Activated T-cell treated with anti-CD3 and anti-CD28 coated beads, Interleukin-2, amount 50 U/mL, for 72 hours (primary cell): ENCODE results near the gene SPATA33. TPM values are rescaled to one million over a fixed set of nuclear protein-coding genes. Genes with fewer than 3 reads are reported as not detected.

Source experiments
- ATAC-seq, 2 donors: fragments of 150-1000 bp; cut with Tn5 transposase; replicated peaks in 1 of 2; 2 replicates each; pipeline ENCODE4 v1.10.0; 2021; ENCODE audit warnings: moderate library complexity in 2 of 2, mild to moderate bottlenecking in 1 of 2
- DNase-seq, 2 donors: peaks; one replicate each; pipeline ENCODE4 v3.0.0; 2021 to 2022; ENCODE audit warnings: mixed read lengths in 1 of 2
- H3K27ac Mint-ChIP-seq: one replicate; pipeline ENCODE4 v1.8.0; 2022; ENCODE audit warnings: mild to moderate bottlenecking, moderate library complexity, mixed read lengths
- H3K27me3 Mint-ChIP-seq: one replicate; pipeline ENCODE4 v1.8.0; 2022; ENCODE audit warnings: low read depth, mixed read lengths
- H3K36me3 Mint-ChIP-seq, 2 donors: one replicate each; pipeline ENCODE4 v1.8.0; 2022; ENCODE audit warnings: mixed read lengths in 2 of 2, mild to moderate bottlenecking in 1 of 2; ENCODE audit not compliant: insufficient read depth in 2 of 2
- H3K4me1 Mint-ChIP-seq: one replicate; pipeline ENCODE4 v1.8.0; 2022; ENCODE audit warnings: low read depth, mixed read lengths
- H3K4me3 Mint-ChIP-seq, 2 donors: one replicate each; pipeline ENCODE4 v1.8.0; 2022; ENCODE audit warnings: mild to moderate bottlenecking in 2 of 2, mixed read lengths in 2 of 2, moderate library complexity in 2 of 2
- H3K9me3 Mint-ChIP-seq, 2 donors: one replicate each; pipeline ENCODE4 v1.8.0; 2022; ENCODE audit warnings: mixed read lengths in 2 of 2
- total RNA-seq, 2 donors: library from RNA; stranded (reverse); gene quantifications; one replicate each; pipeline ENCODE4 v1.2.3, GENCODE V29; 2022

The SPATA33 gene
- 10 to 100 TPM in 1 of 2 donors, 1 to 10 TPM in 1; 10.0 to 12.1 TPM for total RNA-seq

GRCh38 chr16:89657442-89658220 lies at the start of gene SPATA33, which contains the start of gene CHMP1A:
TSS of gene SPATA33 (plus strand) at chr16:89657836. CDS start at chr16:89657912, 76 bp downstream.
TSS of gene CHMP1A (minus strand) at chr16:89657708. CDS start at chr16:89657588, 120 bp downstream.
- Mint-ChIP-seq H3K9me3 (no peaks in the 10 kb centered on the region), H3K27ac (peak within 1 kb of the TSS; percentile 80), H3K4me1 (peaks cover 40% of the 10 kb centered on the region), H3K27me3 (no peaks in the 10 kb centered on the region), H3K4me3 (peak within 1 kb of the TSS; percentile 91 to 96), H3K36me3 (peaks cover 3 to 9% of the 10 kb centered on the region in 2 donors)
- peak; percentile 94 to 97 for DNase-seq
- ATAC-seq: peak; percentile 95

DNA sequence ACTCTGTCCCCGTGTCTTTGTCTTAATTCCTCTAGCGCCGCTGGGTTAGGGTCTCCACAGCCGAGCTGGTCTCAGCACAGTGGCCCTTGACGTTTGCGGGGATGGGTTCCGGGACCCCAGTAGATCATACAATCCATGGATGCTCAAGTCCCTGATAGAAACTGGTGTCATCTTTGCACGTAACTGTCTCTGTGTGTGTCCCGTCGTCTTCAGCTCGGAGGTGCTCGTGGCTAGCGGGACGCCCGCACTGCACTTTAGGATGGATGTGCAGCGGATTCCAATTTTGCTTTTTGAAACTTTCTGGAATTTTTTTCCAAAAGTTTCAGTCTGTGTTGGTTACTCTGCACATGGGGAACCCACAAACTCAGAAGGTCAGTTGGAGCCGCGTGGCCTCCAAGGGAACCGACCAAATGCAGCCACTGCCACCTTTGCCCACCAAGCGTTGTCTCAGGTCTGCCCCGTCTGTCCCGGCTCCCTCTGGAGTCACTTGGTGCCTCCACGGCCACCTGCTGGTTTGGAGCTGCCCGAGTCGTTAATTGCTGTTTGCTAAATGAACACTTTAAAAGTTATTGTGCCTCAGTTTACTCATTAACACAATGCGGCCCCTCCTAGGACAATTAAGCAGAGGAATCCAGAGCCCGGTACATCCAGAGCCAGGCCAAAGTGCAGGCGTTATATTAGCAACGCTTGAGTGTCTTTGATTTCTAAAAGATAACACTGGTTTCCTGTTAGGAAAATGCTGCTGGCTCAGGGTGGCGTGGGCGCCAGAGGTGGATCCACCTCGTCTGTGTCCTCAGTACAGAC lies 49.5 kb upstream of the SPATA33 start:
- H3K9me3 Mint-ChIP-seq: no peaks in the 10 kb centered on the region
- DNase-seq (no peak), ATAC-seq (no peak)
- H3K4me3 Mint-ChIP-seq: no peak overlapping the region
- no peaks in the 10 kb centered on the region for H3K27me3 Mint-ChIP-seq
- H3K27ac Mint-ChIP-seq: no peak overlapping the region
- peaks cover 1% of the 10 kb centered on the region for H3K4me1 Mint-ChIP-seq
- no peaks in the 10 kb centered on the region for H3K36me3 Mint-ChIP-seq

DNA sequence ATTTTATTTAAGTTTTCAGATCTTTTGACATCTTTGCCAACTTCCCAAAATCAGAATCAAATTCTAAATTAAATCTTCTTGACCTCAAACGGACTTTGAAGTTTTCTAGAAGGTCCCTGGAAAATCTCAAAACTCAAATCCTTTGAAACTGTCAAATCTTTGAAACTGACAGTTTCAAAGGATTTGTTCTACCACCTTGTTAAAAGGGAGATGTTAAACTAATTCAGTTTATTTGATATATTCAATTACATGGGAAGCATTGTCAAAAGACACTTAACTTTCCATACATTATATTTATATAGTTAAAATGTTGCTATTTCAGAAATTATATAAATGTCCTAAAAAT lies 47.6 kb upstream of the SPATA33 start:
- DNase-seq: no peak
- no peak for ATAC-seq
- Mint-ChIP-seq H3K9me3 (no peaks in the 10 kb centered on the region), H3K36me3 (no peaks in the 10 kb centered on the region), H3K27me3 (no peaks in the 10 kb centered on the region), H3K27ac (no peak overlapping the region), H3K4me3 (no peak overlapping the region), H3K4me1 (no peaks in the 10 kb centered on the region)

GRCh38 chr16:89612415-89613166 lies 45.0 kb upstream of the SPATA33 start:
- Mint-ChIP-seq H3K36me3 (peaks cover 0 to 2% of the 10 kb centered on the region in 2 donors), H3K27me3 (no peaks in the 10 kb centered on the region), H3K27ac (no peak overlapping the region)

GRCh38 chr16:89613231-89613953 lies 44.2 kb upstream of the SPATA33 start, which contains the start of gene DPEP1:
TSS of gene DPEP1 (plus strand) at chr16:89613642. CDS start at chr16:89630411, 16,769 bp downstream.
- ATAC-seq: no peak
- DNase-seq: no peak
- Mint-ChIP-seq H3K27ac (no peak within 1 kb of the TSS), H3K9me3 (peaks cover 2% of the 10 kb centered on the region in 2 donors), H3K36me3 (peaks cover 0 to 2% of the 10 kb centered on the region in 2 donors), H3K4me1 (peaks cover 10% of the 10 kb centered on the region), H3K27me3 (no peaks in the 10 kb centered on the region), H3K4me3 (no peak within 1 kb of the TSS)

More at GRCh38 chr16:89612415-89613166, 45.0 kb upstream of the SPATA33 start:
- H3K4me3 Mint-ChIP-seq: no peak overlapping the region
- DNase-seq: no peak
- H3K4me1 Mint-ChIP-seq: peaks cover 10% of the 10 kb centered on the region
- no peak for ATAC-seq
- H3K9me3 Mint-ChIP-seq: peaks cover 2% of the 10 kb centered on the region in 2 donors

- H3K9me3 Mint-ChIP-seq: peaks cover 2% of the 10 kb centered on the region in 2 donors
- no peak overlapping the region for H3K4me3 Mint-ChIP-seq
- DNase-seq (no peak), ATAC-seq (no peak)
- peaks cover 0 to 2% of the 10 kb centered on the region in 2 donors for H3K36me3 Mint-ChIP-seq
- H3K4me1 Mint-ChIP-seq: peaks cover 10% of the 10 kb centered on the region
- H3K27ac Mint-ChIP-seq: no peak overlapping the region
- no peaks in the 10 kb centered on the region for H3K27me3 Mint-ChIP-seq
These were observed 43.6 kb upstream of the SPATA33 start for GRCh38 chr16:89613954-89614459.

- ATAC-seq: no peak
- DNase-seq: no peak
- peaks cover 10% of the 10 kb centered on the region for H3K4me1 Mint-ChIP-seq
- peaks cover 0 to 2% of the 10 kb centered on the region in 2 donors for H3K36me3 Mint-ChIP-seq
- H3K27ac Mint-ChIP-seq: no peak overlapping the region
- H3K9me3 Mint-ChIP-seq: peaks cover 2% of the 10 kb centered on the region in 2 donors
- H3K4me3 Mint-ChIP-seq: no peak overlapping the region
- H3K27me3 Mint-ChIP-seq: no peaks in the 10 kb centered on the region
These were observed 42.5 kb upstream of the SPATA33 start for GRCh38 chr16:89615176-89615575.

DNA sequence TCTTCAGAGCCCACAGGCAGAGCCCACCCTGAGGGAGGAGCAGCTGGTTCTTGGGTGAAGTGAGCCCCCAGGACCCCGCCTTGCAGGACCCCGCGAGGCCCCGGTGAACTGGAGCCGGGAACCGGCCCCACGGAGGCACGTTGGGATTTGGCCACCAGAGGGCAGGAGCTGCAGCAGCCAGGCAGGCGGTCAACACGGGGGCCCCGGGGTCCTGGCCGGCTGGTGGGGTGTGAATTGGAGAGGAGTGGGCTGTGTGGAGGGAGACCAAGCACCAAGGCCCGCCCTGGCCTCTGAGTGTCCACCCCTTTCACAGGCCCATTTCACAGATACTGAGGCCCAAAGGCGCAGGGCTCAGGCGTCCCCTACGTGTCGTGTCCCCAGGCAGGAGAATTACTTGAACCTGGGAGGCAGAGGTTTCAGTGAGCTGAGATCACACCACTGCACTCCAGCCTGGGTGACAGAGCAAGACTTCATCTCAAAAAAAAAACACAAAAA lies 42.0 kb upstream of the SPATA33 start:
- DNase-seq (peak in 1 of 2 donors; percentile 26), ATAC-seq (no peak)
- Mint-ChIP-seq H3K36me3 (peaks cover 0 to 2% of the 10 kb centered on the region in 2 donors), H3K9me3 (peaks cover 2% of the 10 kb centered on the region in 2 donors), H3K27ac (no peak overlapping the region), H3K4me3 (no peak overlapping the region), H3K27me3 (no peaks in the 10 kb centered on the region), H3K4me1 (peaks cover 10% of the 10 kb centered on the region)

DNA sequence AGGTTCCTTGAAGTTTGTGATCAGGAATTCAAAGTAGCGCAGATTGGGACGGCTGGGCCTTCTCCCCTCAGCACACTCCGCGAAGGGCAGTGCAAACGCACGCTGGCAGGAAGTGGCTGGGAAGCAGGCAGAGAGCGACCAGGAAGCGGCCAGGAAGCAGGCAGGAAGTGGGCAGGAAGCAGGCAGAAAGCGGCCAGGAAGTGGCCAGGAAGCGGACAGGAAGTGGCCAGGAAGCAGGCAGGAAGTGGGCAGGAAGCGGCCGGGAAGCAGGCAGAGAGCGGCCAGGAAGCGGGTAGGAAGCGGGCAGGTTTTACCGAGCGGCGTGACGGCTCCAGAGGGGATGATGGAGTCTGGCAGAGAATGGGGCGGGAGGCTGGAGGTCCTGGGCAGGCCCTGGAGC lies 41.0 kb upstream of the SPATA33 start:
- Mint-ChIP-seq H3K4me1 (peaks cover 10% of the 10 kb centered on the region), H3K27ac (peak overlapping the region; percentile 61), H3K27me3 (no peaks in the 10 kb centered on the region), H3K4me3 (no peak overlapping the region), H3K36me3 (peaks cover 0 to 2% of the 10 kb centered on the region in 2 donors), H3K9me3 (peaks cover 2% of the 10 kb centered on the region in 2 donors)
- no peak for ATAC-seq
- DNase-seq: no peak

DNA sequence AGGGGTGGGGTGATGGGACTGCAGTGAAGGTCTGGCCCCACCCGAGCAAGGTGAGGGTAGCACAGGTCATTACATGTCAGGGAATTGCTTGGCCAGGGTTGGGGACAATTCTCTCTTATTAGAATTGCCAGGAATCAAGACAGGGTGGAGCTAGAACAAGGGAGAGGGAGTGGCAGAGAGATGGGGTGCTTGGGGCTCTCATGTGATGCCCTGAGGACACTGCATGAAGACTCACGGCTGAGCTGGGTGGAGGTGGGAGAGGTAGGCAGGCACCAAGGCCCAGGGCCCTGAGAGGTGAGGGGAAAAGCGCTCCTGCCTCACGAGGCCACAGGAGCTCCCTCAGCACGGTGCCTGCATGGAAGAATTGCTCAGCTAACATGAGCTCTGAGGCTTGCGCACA lies 40.6 kb upstream of the SPATA33 start:
- ATAC-seq (no peak), DNase-seq (no peak)
- Mint-ChIP-seq H3K27ac (no peak overlapping the region), H3K4me3 (no peak overlapping the region), H3K9me3 (peaks cover 2% of the 10 kb centered on the region in 2 donors), H3K27me3 (no peaks in the 10 kb centered on the region), H3K36me3 (peaks cover 0 to 2% of the 10 kb centered on the region in 2 donors), H3K4me1 (peaks cover 10% of the 10 kb centered on the region)

DNA sequence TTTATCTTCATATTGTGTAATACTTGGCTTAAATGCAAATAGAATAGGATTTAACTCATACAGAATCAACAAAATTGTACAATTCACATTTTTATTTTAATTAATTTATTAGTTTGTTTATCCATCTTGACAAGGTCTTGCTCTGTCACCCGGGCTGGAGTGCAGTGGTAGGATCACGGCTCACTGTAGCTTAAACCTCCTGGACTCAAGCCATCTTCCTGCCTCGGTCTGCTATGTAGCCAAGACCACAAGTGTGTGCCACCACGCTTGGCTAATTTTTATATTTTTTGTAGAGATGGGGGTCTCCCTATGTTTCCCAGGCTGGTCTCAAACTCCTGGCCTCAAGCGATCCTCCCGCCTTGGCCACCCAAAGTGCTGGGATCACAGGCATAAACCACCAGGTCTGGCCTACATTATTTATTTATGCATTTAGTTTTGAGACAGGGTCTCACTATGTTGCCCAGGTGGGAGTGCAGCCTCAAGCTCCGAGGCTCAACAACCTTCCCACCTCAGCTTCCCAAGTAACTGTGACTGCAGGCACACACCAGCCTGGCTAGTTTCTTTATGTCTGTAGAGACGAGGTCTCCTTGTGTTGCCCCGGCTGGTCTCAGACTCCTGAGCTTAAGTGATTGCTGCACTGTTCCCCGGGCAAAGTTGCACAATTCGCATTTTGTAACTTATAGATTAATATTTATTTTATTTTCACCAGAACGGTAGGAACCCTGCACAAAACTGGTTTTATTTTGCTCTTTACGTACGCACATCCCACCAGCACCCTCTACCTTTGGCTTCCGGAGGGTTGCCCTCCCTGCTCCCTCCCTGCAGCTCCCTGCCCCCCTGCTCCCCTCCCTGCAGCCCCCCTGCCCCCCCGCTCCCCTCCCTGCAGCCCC lies 39.3 kb upstream of the SPATA33 start:
- H3K27ac Mint-ChIP-seq: no peak overlapping the region
- ATAC-seq (no peak), DNase-seq (no peak)
- H3K4me3 Mint-ChIP-seq: no peak overlapping the region
- H3K27me3 Mint-ChIP-seq: no peaks in the 10 kb centered on the region
- H3K4me1 Mint-ChIP-seq: peaks cover 10% of the 10 kb centered on the region
- peaks cover 2% of the 10 kb centered on the region in 2 donors for H3K9me3 Mint-ChIP-seq
- peaks cover 0 to 2% of the 10 kb centered on the region in 2 donors for H3K36me3 Mint-ChIP-seq
